Natural killer cell (primary cell): ENCODE data around the gene PUSL1. TPM values are rescaled to one million over a fixed set of nuclear protein-coding genes. Genes with fewer than 3 reads are reported as not detected.

ENCODE experiments used
- ATAC-seq, 3 donors: fragments of 150-1000 bp in 2 of 3; fragments of 200-7000 bp in 1 of 3; cut with Tn5 transposase; 1 replicate in 1 of 3; 2 replicates in 2 of 3; pipeline ENCODE4 v1.10.0; 2021; ENCODE audit warnings: mild to moderate bottlenecking in 2 of 3, moderate library complexity in 2 of 3
- DNase-seq, 2 donors: peaks; one replicate each; pipeline versions ENCODE4 v3.0.0 to v3.0.0-alpha.2; 2013 to 2021; ENCODE audit warnings: mixed read lengths in 1 of 2
- H3K27ac ChIP-seq: one replicate; pipeline ENCODE4 v1.5.1; 2013; ENCODE audit warnings: mild to moderate bottlenecking, low read length
- H3K27me3 ChIP-seq: one replicate; pipeline ENCODE4 v1.6.1; 2013; ENCODE audit warnings: low read length; ENCODE audit not compliant: control insufficient read depth, insufficient read depth
- H3K36me3 ChIP-seq: one replicate; pipeline ENCODE4 v1.6.1; 2013; ENCODE audit warnings: low read length; ENCODE audit not compliant: control insufficient read depth, insufficient read depth
- H3K4me1 ChIP-seq: one replicate; pipeline ENCODE4 v1.6.1; 2013; ENCODE audit warnings: low read length; ENCODE audit not compliant: control insufficient read depth, insufficient read depth
- H3K4me3 ChIP-seq: one replicate; pipeline ENCODE4 v1.5.1; 2013; ENCODE audit warnings: low read length
- H3K9me3 ChIP-seq: one replicate; pipeline ENCODE4 v1.6.1; 2013; ENCODE audit warnings: low read length; ENCODE audit not compliant: control insufficient read depth, insufficient read depth
- H3K27ac Mint-ChIP-seq, 2 donors: one replicate each; pipeline ENCODE4 v1.8.0; 2022; ENCODE audit warnings: mild to moderate bottlenecking in 2 of 2, mixed read lengths in 2 of 2, moderate library complexity in 1 of 2
- H3K27me3 Mint-ChIP-seq, 2 donors: one replicate each; pipeline ENCODE4 v1.8.0; 2022; ENCODE audit warnings: low read depth in 2 of 2, mixed read lengths in 2 of 2
- H3K36me3 Mint-ChIP-seq: one replicate; pipeline ENCODE4 v1.8.0; 2022; ENCODE audit warnings: mixed read lengths
- H3K4me1 Mint-ChIP-seq, 2 donors: one replicate each; pipeline ENCODE4 v1.8.0; 2022; ENCODE audit warnings: mixed read lengths in 2 of 2
- H3K4me3 Mint-ChIP-seq: one replicate; pipeline ENCODE4 v1.8.0; 2022; ENCODE audit warnings: mild to moderate bottlenecking, moderate library complexity, mixed read lengths
- H3K9me3 Mint-ChIP-seq, 2 donors: one replicate each; pipeline ENCODE4 v1.8.0; 2022; ENCODE audit warnings: mixed read lengths in 2 of 2
- WGBS: methylation state at CpG from one replicate; pipeline ENCODE4 v1.1.7; 2013; ENCODE audit warnings: missing lambda C conversion rate; ENCODE audit not compliant: insufficient coverage; 5-methylcytosine and 5-hydroxymethylcytosine counted together
- intact Hi-C: fragments of 100-400 bp; cut with micrococcal nuclease; formaldehyde crosslinking; loops from one replicate; pipeline ENCODE4 v1.14.2; 2022
- total RNA-seq, 4 donors: library from RNA; stranded (reverse); fragments of 120-200 nt in 1 of 4; gene quantifications; one replicate each; pipeline versions ENCODE4 v1.2.3 to v1.2.4, GENCODE V29; 2013 to 2022
- TF ChIP-seq, protein P1 (sequence below): fragments of 200-600 bp; IDR thresholded peaks from one replicate; pipeline ENCODE4 v1.8.0; 2022; ENCODE audit warnings: antibody characterized with exemption

PUSL1 gene
- total RNA-seq, 3 donors from 2014 or later (not counting 1 experiment from before 2014, with no cell fraction given) = 11.1 to 13.0 (median 12.9) TPM

- Mint-ChIP-seq H3K27ac (no peak overlapping the region), H3K27me3 (no peaks in the 10 kb centered on the region), H3K4me3 (no peak overlapping the region), H3K4me1 (no peaks in the 10 kb centered on the region), H3K9me3 (no peaks in the 10 kb centered on the region), H3K36me3 (no peaks in the 10 kb centered on the region)
- Histone ChIP-seq H3K27me3 (no peaks in the 10 kb centered on the region), H3K36me3 (no peaks in the 10 kb centered on the region), H3K4me1 (peaks cover 3% of the 10 kb centered on the region), H3K9me3 (no peaks in the 10 kb centered on the region), H3K27ac (no peak overlapping the region), H3K4me3 (no peak overlapping the region)
- 82% methylated on average over 26 of the region's 26 CpGs for WGBS
- TF ChIP-seq, protein P1, sequence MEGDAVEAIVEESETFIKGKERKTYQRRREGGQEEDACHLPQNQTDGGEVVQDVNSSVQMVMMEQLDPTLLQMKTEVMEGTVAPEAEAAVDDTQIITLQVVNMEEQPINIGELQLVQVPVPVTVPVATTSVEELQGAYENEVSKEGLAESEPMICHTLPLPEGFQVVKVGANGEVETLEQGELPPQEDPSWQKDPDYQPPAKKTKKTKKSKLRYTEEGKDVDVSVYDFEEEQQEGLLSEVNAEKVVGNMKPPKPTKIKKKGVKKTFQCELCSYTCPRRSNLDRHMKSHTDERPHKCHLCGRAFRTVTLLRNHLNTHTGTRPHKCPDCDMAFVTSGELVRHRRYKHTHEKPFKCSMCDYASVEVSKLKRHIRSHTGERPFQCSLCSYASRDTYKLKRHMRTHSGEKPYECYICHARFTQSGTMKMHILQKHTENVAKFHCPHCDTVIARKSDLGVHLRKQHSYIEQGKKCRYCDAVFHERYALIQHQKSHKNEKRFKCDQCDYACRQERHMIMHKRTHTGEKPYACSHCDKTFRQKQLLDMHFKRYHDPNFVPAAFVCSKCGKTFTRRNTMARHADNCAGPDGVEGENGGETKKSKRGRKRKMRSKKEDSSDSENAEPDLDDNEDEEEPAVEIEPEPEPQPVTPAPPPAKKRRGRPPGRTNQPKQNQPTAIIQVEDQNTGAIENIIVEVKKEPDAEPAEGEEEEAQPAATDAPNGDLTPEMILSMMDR = no peak
- intact Hi-C loops = no loop called here
- ATAC-seq (no peak), DNase-seq (no peak)
Measured at GRCh38 chr1:1281533-1282321, 26.7 kb upstream of the PUSL1 start.

DNA sequence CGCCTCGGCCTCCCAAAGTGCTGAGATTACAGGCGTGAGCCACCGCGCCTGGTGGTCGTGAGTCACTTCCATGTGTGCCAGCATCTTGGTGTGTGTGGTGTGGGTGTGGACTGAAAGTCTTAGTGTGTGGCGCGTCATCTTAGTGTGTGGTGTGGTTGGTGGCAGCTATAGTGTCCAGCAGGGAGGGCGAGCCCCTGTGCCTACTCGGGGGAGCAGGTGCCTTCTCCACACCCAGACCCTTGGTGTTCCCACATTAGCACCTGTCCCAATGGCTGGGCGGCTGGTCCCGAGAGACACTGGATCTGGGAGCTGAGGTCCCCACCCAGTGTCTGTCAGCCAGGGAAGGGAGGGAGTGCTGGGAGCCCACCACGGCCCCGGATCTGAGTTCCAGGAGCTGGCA lies 25.4 kb upstream of the PUSL1 start:
- TF ChIP-seq, protein P1 = no peak
- peaks cover 3% of the 10 kb centered on the region for H3K4me1 ChIP-seq

DNA sequence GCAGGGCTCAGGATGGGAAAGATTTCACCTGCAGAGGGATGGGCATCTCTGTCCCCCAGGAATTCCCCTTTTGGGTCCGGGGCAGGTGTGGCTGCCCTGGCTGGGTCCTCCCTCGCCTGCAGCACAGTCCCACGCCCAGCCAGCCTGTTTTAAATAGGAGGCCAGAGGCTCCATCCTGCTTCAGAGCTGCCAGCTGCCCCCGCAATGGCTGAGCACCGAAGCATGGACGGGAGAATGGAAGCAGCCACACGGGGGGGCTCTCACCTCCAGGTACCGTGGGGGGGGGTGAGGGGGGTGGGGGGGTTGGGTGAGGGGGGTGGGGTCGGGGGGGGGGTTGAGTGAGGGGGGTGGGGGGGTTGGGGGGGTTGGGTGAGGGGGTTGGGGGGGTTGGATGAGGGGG lies 24.6 kb upstream of the PUSL1 start:
- Histone ChIP-seq H3K4me3 (no peak overlapping the region), H3K9me3 (no peaks in the 10 kb centered on the region), H3K27me3 (no peaks in the 10 kb centered on the region), H3K27ac (no peak overlapping the region), H3K4me1 (peaks cover 3% of the 10 kb centered on the region), H3K36me3 (no peaks in the 10 kb centered on the region)
- no peak for ATAC-seq
- Mint-ChIP-seq H3K27ac (peak overlapping the region in 1 of 2 donors; percentile 14), H3K9me3 (no peaks in the 10 kb centered on the region), H3K4me1 (no peaks in the 10 kb centered on the region), H3K4me3 (no peak overlapping the region), H3K27me3 (no peaks in the 10 kb centered on the region), H3K36me3 (no peaks in the 10 kb centered on the region)
- intact Hi-C loops = no loop called here
- WGBS = 27% methylated on average over 3 of the region's 9 CpGs
- TF ChIP-seq, protein P1 = no peak
- no peak for DNase-seq

More for the DNA sequence above, 25.4 kb upstream of the PUSL1 start:
- H3K27me3 Mint-ChIP-seq = no peaks in the 10 kb centered on the region
- no peaks in the 10 kb centered on the region for H3K36me3 ChIP-seq
- WGBS = 83% methylated on average over 12 of the region's 14 CpGs
- H3K27me3 ChIP-seq = no peaks in the 10 kb centered on the region
- ATAC-seq (peak in 1 of 3 donors; percentile 42), DNase-seq (no peak)
- H3K36me3 Mint-ChIP-seq = no peaks in the 10 kb centered on the region
- no peaks in the 10 kb centered on the region for H3K4me1 Mint-ChIP-seq
- H3K9me3 ChIP-seq = no peaks in the 10 kb centered on the region
- intact Hi-C loops = no loop called here
- H3K4me3 ChIP-seq = no peak overlapping the region
- H3K4me3 Mint-ChIP-seq = no peak overlapping the region
- no peak overlapping the region for H3K27ac Mint-ChIP-seq
- no peak overlapping the region for H3K27ac ChIP-seq
- H3K9me3 Mint-ChIP-seq = no peaks in the 10 kb centered on the region
